ENCODE data around the gene TMEM45B.
"Not testable (repeated sequence)": the region's sequence is repeated elsewhere in the genome, so short reads cannot be mapped to it uniquely, and the experiment has no call there.

Gene TMEM45B

DNA sequence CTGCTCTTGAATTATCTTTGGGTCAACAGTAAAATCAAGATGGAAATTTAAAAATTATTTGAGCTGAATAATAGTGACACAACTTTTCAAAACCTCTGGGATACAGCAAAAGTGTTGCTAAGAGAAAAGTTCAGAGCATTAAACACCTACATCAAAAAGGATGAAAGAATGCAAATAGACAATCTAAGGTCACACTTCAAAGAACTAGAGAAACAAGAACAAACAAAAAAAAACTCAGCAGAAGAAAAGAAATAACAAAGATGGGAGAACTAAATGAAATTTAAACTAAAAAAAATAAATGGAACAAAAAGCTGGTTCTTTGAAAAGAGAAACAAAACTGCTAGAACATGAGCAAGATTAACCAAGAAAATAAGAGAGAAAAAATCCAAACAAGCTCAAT lies 15.0 kb upstream of the TMEM45B start:
- Histone ChIP-seq H3K36me3 (ENCODE audit: control insufficient read depth in 1 of 2, insufficient read depth in 2 of 2, low read length in 2 of 2) (no peaks in the 10 kb centered on the region), H3K9me3 (ENCODE audit: control insufficient read depth in 1 of 2, low read length in 2 of 2) (no peaks in the 10 kb centered on the region), H3K27me3 (ENCODE audit: control insufficient read depth in 1 of 2, insufficient read depth in 2 of 2, low read length in 2 of 2) (no peaks in the 10 kb centered on the region), H3K4me3 (ENCODE audit: low read depth in 1 of 2, low read length in 2 of 2) (no peak overlapping the region), H3K9ac (ENCODE audit: low read depth in 1 of 2, low read length in 2 of 2) (no peak overlapping the region), H3K27ac (ENCODE audit: low read depth, low read length) (no peak overlapping the region), H3K4me1 (ENCODE audit: control insufficient read depth in 1 of 2, insufficient read depth in 2 of 2, low read length in 2 of 2) (peaks cover 23 to 25% of the 10 kb centered on the region in 2 donors)

- H3K4me1 ChIP-seq (ENCODE audit: control insufficient read depth in 1 of 2, insufficient read depth in 2 of 2, low read length in 2 of 2), result peaks cover 9 to 13% of the 10 kb centered on the region in 2 donors
- H3K9ac ChIP-seq (ENCODE audit: low read depth in 1 of 2, low read length in 2 of 2), result no peak overlapping the region
- no peaks in the 10 kb centered on the region for H3K27me3 ChIP-seq (ENCODE audit: control insufficient read depth in 1 of 2, insufficient read depth in 2 of 2, low read length in 2 of 2)
- H3K4me3 ChIP-seq (ENCODE audit: low read depth in 1 of 2, low read length in 2 of 2), result no peak overlapping the region
- no peaks in the 10 kb centered on the region for H3K36me3 ChIP-seq (ENCODE audit: control insufficient read depth in 1 of 2, insufficient read depth in 2 of 2, low read length in 2 of 2)
- H3K27ac ChIP-seq (ENCODE audit: low read depth, low read length), result no peak overlapping the region
- H3K9me3 ChIP-seq (ENCODE audit: control insufficient read depth in 1 of 2, low read length in 2 of 2), result no peaks in the 10 kb centered on the region
Measured at GRCh38 chr11:129803533-129803932, 12.1 kb upstream of the TMEM45B start.

DNA sequence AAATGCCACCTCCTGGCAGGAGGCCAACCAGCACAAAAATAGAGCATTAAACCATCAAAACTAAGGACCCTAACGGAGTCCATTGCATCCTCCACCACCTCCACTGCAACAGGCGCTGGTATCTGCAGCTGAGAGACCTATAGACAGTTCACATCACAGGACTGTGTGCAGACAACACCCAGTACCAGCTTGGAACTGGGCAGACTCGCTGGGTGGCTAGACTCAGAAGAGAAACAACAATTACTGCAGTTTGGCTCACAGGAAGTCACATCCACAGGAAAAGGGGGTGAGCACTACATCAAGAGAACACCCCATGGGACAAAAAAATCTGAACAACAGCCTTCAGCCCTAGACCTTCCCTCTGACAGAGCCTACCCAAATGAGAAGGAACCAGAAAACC lies 11.6 kb upstream of the TMEM45B start:
- H3K36me3 ChIP-seq (ENCODE audit: control insufficient read depth in 1 of 2, insufficient read depth in 2 of 2, low read length in 2 of 2), result no peaks in the 10 kb centered on the region
- no peaks in the 10 kb centered on the region for H3K27me3 ChIP-seq (ENCODE audit: control insufficient read depth in 1 of 2, insufficient read depth in 2 of 2, low read length in 2 of 2)
- H3K9ac ChIP-seq (ENCODE audit: low read depth in 1 of 2, low read length in 2 of 2), result no peak overlapping the region
- H3K4me3 ChIP-seq (ENCODE audit: low read depth in 1 of 2, low read length in 2 of 2), result no peak overlapping the region
- no peaks in the 10 kb centered on the region for H3K9me3 ChIP-seq (ENCODE audit: control insufficient read depth in 1 of 2, low read length in 2 of 2)
- H3K4me1 ChIP-seq (ENCODE audit: control insufficient read depth in 1 of 2, insufficient read depth in 2 of 2, low read length in 2 of 2), result peaks cover 9 to 11% of the 10 kb centered on the region in 2 donors
- no peak overlapping the region for H3K27ac ChIP-seq (ENCODE audit: low read depth, low read length)

GRCh38 chr11:129808241-129808640 lies 7.4 kb upstream of the TMEM45B start:
- H3K4me3 ChIP-seq (ENCODE audit: low read depth in 1 of 2, low read length in 2 of 2); H3K9me3 ChIP-seq (ENCODE audit: control insufficient read depth in 1 of 2, low read length in 2 of 2); H3K27me3 ChIP-seq (ENCODE audit: control insufficient read depth in 1 of 2, insufficient read depth in 2 of 2, low read length in 2 of 2); H3K9ac ChIP-seq (ENCODE audit: low read depth in 1 of 2, low read length in 2 of 2); H3K27ac ChIP-seq (ENCODE audit: low read depth, low read length); H3K4me1 ChIP-seq (ENCODE audit: control insufficient read depth in 1 of 2, insufficient read depth in 2 of 2, low read length in 2 of 2); H3K36me3 ChIP-seq (ENCODE audit: control insufficient read depth in 1 of 2, insufficient read depth in 2 of 2, low read length in 2 of 2): not testable (repeated sequence)

DNA sequence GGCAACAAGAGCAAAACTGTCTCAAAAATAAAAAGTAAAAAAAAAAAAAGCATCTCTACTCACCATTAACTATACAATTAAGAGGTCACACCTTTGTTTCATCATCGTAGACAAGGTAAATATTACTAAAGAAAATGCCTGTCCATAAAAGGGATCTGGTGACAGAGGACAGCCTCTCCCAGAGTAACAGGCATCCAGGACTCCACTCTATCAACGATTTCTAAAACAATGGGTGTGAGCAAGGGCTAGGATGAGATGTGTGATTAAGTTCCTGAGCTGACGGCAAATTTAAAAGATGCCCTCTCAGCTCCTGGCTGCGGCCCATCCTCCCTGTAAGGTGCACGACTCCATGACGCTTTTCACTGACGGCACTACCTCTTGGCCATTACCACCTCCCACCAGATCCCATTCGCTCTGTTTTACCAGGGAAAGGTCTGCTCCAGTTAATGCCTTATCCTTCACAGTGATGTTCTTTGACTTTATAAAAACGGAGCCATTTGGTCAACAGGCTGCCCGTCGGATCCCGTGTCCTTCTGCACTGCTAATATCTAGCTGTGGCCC lies 2.3 kb upstream of the TMEM45B start:
- Histone ChIP-seq H3K4me1 (ENCODE audit: control insufficient read depth in 1 of 2, insufficient read depth in 2 of 2, low read length in 2 of 2) (peaks cover 5% of the 10 kb centered on the region in 2 donors), H3K9ac (ENCODE audit: low read depth in 1 of 2, low read length in 2 of 2) (no peak overlapping the region), H3K4me3 (ENCODE audit: low read depth in 1 of 2, low read length in 2 of 2) (no peak overlapping the region), H3K9me3 (ENCODE audit: control insufficient read depth in 1 of 2, low read length in 2 of 2) (no peaks in the 10 kb centered on the region), H3K27ac (ENCODE audit: low read depth, low read length) (no peak overlapping the region), H3K27me3 (ENCODE audit: control insufficient read depth in 1 of 2, insufficient read depth in 2 of 2, low read length in 2 of 2) (no peaks in the 10 kb centered on the region), H3K36me3 (ENCODE audit: control insufficient read depth in 1 of 2, insufficient read depth in 2 of 2, low read length in 2 of 2) (no peaks in the 10 kb centered on the region)

DNA sequence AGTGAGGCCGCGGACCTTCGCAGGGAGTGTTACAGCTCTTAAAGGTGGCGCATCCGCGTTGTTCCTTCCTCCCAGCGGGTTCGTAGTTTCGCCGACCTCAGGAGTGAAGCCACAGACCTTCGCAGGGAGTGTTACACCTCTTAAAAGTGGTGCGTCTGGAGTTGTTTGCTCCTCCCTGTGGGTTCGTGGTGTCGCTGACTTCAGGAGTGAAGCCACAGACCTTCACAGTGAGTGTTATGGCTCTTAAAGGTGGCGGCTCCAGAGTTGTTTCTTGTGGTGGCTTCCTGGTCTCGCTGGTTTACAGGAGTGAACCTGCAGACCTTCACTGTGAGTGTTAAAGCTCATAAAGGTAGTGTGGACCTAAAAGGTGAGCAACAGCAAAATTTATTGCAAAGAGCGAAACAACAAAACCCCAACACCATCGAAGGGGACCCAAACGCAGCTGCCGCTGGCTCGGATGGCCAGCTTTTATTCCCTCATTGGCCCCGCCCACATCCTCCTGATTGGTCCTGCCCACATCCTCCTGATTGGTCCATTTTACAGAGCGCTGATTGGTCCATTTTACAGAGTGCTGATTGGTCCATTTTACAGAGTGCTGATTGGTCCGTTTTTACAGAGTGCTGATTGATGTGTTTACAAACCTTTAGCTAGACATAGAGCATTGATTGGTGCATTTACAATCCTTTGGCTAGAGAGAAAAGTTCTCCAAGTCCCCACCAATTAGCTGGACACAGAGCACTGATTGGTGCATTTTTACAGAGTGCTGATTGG lies 1.2 kb upstream of the TMEM45B start:
- Histone ChIP-seq H3K9ac (ENCODE audit: low read depth in 1 of 2, low read length in 2 of 2) (no peak overlapping the region), H3K27ac (ENCODE audit: low read depth, low read length) (no peak overlapping the region), H3K9me3 (ENCODE audit: control insufficient read depth in 1 of 2, low read length in 2 of 2) (no peaks in the 10 kb centered on the region), H3K27me3 (ENCODE audit: control insufficient read depth in 1 of 2, insufficient read depth in 2 of 2, low read length in 2 of 2) (no peaks in the 10 kb centered on the region), H3K4me1 (ENCODE audit: control insufficient read depth in 1 of 2, insufficient read depth in 2 of 2, low read length in 2 of 2) (peaks cover 5 to 10% of the 10 kb centered on the region in 2 donors), H3K4me3 (ENCODE audit: low read depth in 1 of 2, low read length in 2 of 2) (no peak overlapping the region), H3K36me3 (ENCODE audit: control insufficient read depth in 1 of 2, insufficient read depth in 2 of 2, low read length in 2 of 2) (no peaks in the 10 kb centered on the region)

GRCh38 chr11:129817534-129818051 lies 1.9 kb downstream of the TMEM45B start:
- peaks cover 5 to 10% of the 10 kb centered on the region in 2 donors for H3K4me1 ChIP-seq (ENCODE audit: control insufficient read depth in 1 of 2, insufficient read depth in 2 of 2, low read length in 2 of 2)
- H3K9ac ChIP-seq (ENCODE audit: low read depth in 1 of 2, low read length in 2 of 2), result no peak overlapping the region
- H3K27me3 ChIP-seq (ENCODE audit: control insufficient read depth in 1 of 2, insufficient read depth in 2 of 2, low read length in 2 of 2), result no peaks in the 10 kb centered on the region
- H3K4me3 ChIP-seq (ENCODE audit: low read depth in 1 of 2, low read length in 2 of 2), result peak overlapping the region; percentile 41 to 55
- no peaks in the 10 kb centered on the region for H3K9me3 ChIP-seq (ENCODE audit: control insufficient read depth in 1 of 2, low read length in 2 of 2)
- H3K27ac ChIP-seq (ENCODE audit: low read depth, low read length), result no peak overlapping the region
- H3K36me3 ChIP-seq (ENCODE audit: control insufficient read depth in 1 of 2, insufficient read depth in 2 of 2, low read length in 2 of 2), result peaks cover 0 to 8% of the 10 kb centered on the region in 2 donors

GRCh38 chr11:129818236-129818635 lies 2.6 kb downstream of the TMEM45B start:
- Histone ChIP-seq H3K4me3 (ENCODE audit: low read depth in 1 of 2, low read length in 2 of 2) (peak overlapping the region; percentile 41 to 55), H3K4me1 (ENCODE audit: control insufficient read depth in 1 of 2, insufficient read depth in 2 of 2, low read length in 2 of 2) (peaks cover 8 to 10% of the 10 kb centered on the region in 2 donors)
- not testable (repeated sequence) for H3K9ac ChIP-seq (ENCODE audit: low read depth in 1 of 2, low read length in 2 of 2); H3K9me3 ChIP-seq (ENCODE audit: control insufficient read depth in 1 of 2, low read length in 2 of 2); H3K27me3 ChIP-seq (ENCODE audit: control insufficient read depth in 1 of 2, insufficient read depth in 2 of 2, low read length in 2 of 2); H3K27ac ChIP-seq (ENCODE audit: low read depth, low read length); H3K36me3 ChIP-seq (ENCODE audit: control insufficient read depth in 1 of 2, insufficient read depth in 2 of 2, low read length in 2 of 2)

- Histone ChIP-seq H3K27ac (ENCODE audit: low read depth, low read length) (no peak overlapping the region), H3K9me3 (ENCODE audit: control insufficient read depth in 1 of 2, low read length in 2 of 2) (no peaks in the 10 kb centered on the region), H3K27me3 (ENCODE audit: control insufficient read depth in 1 of 2, insufficient read depth in 2 of 2, low read length in 2 of 2) (no peaks in the 10 kb centered on the region), H3K9ac (ENCODE audit: low read depth in 1 of 2, low read length in 2 of 2) (no peak overlapping the region), H3K36me3 (ENCODE audit: control insufficient read depth in 1 of 2, insufficient read depth in 2 of 2, low read length in 2 of 2) (peaks cover 0 to 10% of the 10 kb centered on the region in 2 donors), H3K4me1 (ENCODE audit: control insufficient read depth in 1 of 2, insufficient read depth in 2 of 2, low read length in 2 of 2) (peaks cover 10 to 12% of the 10 kb centered on the region in 2 donors), H3K4me3 (ENCODE audit: low read depth in 1 of 2, low read length in 2 of 2) (no peak overlapping the region)
Measured at GRCh38 chr11:129819237-129819636, 3.6 kb downstream of the TMEM45B start.

DNA sequence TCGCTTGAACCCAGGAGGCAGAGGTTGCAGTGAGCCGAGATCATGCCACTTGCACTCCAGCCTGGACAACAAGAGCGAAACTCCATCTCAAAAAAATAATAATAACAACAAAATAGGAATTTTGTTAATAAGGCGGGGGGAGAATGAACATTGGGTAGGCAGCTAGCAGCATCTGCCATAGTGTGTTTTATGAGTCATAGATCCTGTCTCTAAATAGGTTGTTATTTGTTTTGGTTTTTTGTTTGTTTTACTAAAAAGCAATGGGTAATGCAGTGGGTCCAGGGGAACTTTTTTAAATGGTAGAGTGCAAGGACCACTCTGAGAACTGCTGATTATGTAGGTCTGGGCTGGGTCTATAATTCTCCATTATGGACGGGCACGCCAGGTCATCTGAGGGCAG lies 4.6 kb downstream of the TMEM45B start:
- not testable (repeated sequence) for H3K27me3 ChIP-seq (ENCODE audit: control insufficient read depth in 1 of 2, insufficient read depth in 2 of 2, low read length in 2 of 2); H3K9me3 ChIP-seq (ENCODE audit: control insufficient read depth in 1 of 2, low read length in 2 of 2); H3K4me3 ChIP-seq (ENCODE audit: low read depth in 1 of 2, low read length in 2 of 2); H3K27ac ChIP-seq (ENCODE audit: low read depth, low read length); H3K9ac ChIP-seq (ENCODE audit: low read depth in 1 of 2, low read length in 2 of 2)
- Histone ChIP-seq H3K36me3 (ENCODE audit: control insufficient read depth in 1 of 2, insufficient read depth in 2 of 2, low read length in 2 of 2) (peaks cover 0 to 20% of the 10 kb centered on the region in 2 donors), H3K4me1 (ENCODE audit: control insufficient read depth in 1 of 2, insufficient read depth in 2 of 2, low read length in 2 of 2) (peaks cover 8 to 13% of the 10 kb centered on the region in 2 donors)

Data from duodenal mucosa (tissue), 2 donors.